GM21423 (cell line): ENCODE results near the gene SUMO1.

ENCODE experiments used
- ATAC-seq: cut with Tn5 transposase; IDR thresholded peaks from one replicate; pipeline ENCODE4 v1.9.1; 2021; ENCODE audit warnings: mild to moderate bottlenecking, moderate library complexity; ENCODE audit not compliant: unreplicated experiment

SUMO1 gene

DNA sequence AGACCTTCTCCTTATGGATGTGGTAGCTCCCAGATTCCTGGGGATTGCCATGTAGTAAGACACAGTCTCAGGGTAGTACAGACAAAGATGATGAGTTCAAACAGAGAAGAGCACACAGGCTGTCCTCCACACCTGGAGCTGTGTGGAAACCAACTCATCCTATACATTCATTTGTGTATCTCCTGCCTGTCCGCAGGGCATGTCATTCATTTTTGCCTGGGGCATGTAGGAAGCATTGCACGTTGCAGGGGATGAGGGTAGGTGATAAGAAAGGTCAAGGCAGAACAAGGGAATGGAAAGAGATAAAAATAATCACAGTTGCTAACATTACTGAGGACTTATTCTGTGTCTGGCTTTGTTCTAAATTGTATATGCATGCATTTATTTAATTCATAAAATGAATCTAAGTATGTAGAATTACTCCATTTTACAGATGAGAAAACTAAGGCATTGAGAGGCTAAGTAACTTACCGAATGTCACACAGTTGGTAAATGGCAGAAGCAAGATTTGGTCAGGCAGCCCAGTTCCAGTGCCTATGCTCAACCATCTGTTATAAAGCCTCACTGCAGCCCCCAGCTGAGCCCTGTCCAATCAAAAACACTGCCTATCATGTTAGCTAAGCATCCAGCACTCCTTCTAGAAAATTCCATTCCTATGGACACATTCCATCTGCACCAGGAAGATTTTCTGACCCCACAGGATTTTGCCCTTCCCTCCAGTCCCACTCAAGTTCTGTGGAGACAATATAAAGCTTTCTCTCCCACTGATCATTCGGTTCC is 81.0 kb downstream of the SUMO1 start:
- no peak for ATAC-seq
